ENCODE results near the gene CD93.

The CD93 gene

GRCh38 chr20:23063168-23063567 lies 23.0 kb downstream of the CD93 start:
- no peak for ATAC-seq
- TF ChIP-seq ARNTL (CRISPR knock-in tag; IDR thresholded peaks at IDR 0.05; ENCODE audit: borderline replicate concordance, low read depth) (no peak), ZNF565 (CRISPR knock-in tag; conservative IDR thresholded peaks at IDR 0.05; ENCODE audit: low read depth) (no peak), SNAI2 (CRISPR knock-in tag; IDR thresholded peaks at IDR 0.05) (no peak)

DNA sequence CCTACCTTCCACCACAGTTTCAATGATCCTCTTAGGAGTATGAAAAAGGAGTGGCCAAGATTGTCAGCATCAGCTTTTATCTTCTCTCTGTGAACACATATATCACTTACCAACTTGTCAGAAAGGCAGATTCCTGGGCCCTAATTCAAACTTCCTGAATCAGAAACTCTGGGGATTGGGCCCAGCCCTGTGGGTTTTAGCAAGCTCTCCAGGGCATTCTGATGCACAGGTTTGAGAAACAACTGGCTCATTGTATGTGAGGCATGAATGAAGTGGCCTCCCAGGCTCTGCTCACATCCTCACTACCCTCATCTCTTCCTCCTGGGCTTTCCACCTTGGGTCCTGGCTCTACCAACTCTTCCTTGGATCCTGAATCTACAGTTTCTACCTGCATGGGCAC lies 23.5 kb downstream of the CD93 start:
- TF ChIP-seq OSR1 (CRISPR knock-in tag; IDR thresholded peaks at IDR 0.05) (no peak), ZNF70 (CRISPR knock-in tag; IDR thresholded peaks at IDR 0.05) (no peak), RARB (CRISPR knock-in tag; IDR thresholded peaks at IDR 0.05) (no peak), SNAI2 (CRISPR knock-in tag; IDR thresholded peaks at IDR 0.05) (no peak), ZNF8 (CRISPR knock-in tag; IDR thresholded peaks at IDR 0.05) (no peak), TCF4 (CRISPR knock-in tag; IDR thresholded peaks at IDR 0.05; ENCODE audit: borderline replicate concordance) (no peak), CREB5 (CRISPR knock-in tag; IDR thresholded peaks at IDR 0.05; ENCODE audit: low read depth) (no peak)
- TF ChIP-seq, protein P1, sequence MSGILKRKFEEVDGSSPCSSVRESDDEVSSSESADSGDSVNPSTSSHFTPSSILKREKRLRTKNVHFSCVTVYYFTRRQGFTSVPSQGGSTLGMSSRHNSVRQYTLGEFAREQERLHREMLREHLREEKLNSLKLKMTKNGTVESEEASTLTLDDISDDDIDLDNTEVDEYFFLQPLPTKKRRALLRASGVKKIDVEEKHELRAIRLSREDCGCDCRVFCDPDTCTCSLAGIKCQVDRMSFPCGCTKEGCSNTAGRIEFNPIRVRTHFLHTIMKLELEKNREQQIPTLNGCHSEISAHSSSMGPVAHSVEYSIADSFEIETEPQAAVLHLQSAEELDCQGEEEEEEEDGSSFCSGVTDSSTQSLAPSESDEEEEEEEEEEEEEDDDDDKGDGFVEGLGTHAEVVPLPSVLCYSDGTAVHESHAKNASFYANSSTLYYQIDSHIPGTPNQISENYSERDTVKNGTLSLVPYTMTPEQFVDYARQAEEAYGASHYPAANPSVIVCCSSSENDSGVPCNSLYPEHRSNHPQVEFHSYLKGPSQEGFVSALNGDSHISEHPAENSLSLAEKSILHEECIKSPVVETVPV (CRISPR knock-in tag; IDR thresholded peaks at IDR 0.05) = no peak
- ATAC-seq = no peak

DNA sequence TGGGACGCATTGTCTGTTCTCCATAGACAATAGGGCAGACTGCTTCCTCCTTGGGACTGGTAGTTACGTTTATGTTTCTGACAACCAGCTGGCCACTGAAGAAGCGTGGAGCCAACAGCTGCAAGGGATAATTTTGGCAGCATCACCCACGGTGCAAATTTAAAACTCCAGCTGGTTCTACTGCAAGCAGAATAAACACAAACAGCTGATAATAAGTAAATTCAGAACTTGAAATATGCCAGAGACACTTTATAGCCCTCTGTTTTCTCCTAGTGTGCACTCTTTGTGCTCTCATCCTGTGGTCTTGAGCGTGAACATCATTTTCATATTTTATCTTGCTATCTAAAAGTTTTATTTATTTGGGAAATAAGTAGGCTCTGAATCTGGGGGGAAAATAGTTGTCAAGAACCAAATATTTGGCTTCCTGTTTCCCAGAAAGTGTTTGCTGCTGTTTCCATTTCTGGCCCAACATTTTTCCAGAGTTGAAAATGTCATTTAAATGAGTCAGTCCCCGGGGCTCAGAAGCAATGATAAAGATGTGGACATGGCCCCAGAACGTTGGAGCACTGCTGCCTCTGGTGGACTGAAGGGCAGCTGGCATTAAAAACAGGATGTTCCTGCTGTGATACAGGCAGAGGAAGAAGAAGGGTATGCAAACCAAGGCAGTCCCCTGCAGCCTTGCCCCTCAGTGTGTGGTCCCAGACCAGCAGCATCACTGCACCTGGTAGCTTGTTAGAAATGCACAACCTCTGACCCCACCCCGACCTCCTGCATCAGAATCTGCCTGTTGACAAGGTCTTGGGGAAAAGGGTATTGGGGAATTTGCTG lies 24.2 kb downstream of the CD93 start:
- peak; percentile 71 for ATAC-seq
- no peak for TF ChIP-seq ZFP30 (CRISPR knock-in tag; IDR thresholded peaks at IDR 0.05)
- no peak for TF ChIP-seq OSR1 (CRISPR knock-in tag; IDR thresholded peaks at IDR 0.05)
- TF ChIP-seq ISL1 (CRISPR knock-in tag; IDR thresholded peaks at IDR 0.05) = no peak
- TF ChIP-seq, protein P1 (CRISPR knock-in tag; IDR thresholded peaks at IDR 0.05) = no peak
- no peak for TF ChIP-seq CREB5 (CRISPR knock-in tag; IDR thresholded peaks at IDR 0.05; ENCODE audit: low read depth)
- TF ChIP-seq, protein P2, sequence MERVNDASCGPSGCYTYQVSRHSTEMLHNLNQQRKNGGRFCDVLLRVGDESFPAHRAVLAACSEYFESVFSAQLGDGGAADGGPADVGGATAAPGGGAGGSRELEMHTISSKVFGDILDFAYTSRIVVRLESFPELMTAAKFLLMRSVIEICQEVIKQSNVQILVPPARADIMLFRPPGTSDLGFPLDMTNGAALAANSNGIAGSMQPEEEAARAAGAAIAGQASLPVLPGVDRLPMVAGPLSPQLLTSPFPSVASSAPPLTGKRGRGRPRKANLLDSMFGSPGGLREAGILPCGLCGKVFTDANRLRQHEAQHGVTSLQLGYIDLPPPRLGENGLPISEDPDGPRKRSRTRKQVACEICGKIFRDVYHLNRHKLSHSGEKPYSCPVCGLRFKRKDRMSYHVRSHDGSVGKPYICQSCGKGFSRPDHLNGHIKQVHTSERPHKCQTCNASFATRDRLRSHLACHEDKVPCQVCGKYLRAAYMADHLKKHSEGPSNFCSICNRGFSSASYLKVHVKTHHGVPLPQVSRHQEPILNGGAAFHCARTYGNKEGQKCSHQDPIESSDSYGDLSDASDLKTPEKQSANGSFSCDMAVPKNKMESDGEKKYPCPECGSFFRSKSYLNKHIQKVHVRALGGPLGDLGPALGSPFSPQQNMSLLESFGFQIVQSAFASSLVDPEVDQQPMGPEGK (CRISPR knock-in tag; IDR thresholded peaks at IDR 0.05; ENCODE audit: borderline replicate concordance) = no peak
- no peak for TF ChIP-seq ZC3H10 (CRISPR knock-in tag; IDR thresholded peaks at IDR 0.05)
- TF ChIP-seq TOX (CRISPR knock-in tag; IDR thresholded peaks at IDR 0.05; ENCODE audit: borderline replicate concordance) = no peak
- TF ChIP-seq, protein P3, sequence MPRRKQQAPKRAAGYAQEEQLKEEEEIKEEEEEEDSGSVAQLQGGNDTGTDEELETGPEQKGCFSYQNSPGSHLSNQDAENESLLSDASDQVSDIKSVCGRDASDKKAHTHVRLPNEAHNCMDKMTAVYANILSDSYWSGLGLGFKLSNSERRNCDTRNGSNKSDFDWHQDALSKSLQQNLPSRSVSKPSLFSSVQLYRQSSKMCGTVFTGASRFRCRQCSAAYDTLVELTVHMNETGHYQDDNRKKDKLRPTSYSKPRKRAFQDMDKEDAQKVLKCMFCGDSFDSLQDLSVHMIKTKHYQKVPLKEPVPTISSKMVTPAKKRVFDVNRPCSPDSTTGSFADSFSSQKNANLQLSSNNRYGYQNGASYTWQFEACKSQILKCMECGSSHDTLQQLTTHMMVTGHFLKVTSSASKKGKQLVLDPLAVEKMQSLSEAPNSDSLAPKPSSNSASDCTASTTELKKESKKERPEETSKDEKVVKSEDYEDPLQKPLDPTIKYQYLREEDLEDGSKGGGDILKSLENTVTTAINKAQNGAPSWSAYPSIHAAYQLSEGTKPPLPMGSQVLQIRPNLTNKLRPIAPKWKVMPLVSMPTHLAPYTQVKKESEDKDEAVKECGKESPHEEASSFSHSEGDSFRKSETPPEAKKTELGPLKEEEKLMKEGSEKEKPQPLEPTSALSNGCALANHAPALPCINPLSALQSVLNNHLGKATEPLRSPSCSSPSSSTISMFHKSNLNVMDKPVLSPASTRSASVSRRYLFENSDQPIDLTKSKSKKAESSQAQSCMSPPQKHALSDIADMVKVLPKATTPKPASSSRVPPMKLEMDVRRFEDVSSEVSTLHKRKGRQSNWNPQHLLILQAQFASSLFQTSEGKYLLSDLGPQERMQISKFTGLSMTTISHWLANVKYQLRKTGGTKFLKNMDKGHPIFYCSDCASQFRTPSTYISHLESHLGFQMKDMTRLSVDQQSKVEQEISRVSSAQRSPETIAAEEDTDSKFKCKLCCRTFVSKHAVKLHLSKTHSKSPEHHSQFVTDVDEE (CRISPR knock-in tag; IDR thresholded peaks at IDR 0.05) = no peak
- TF ChIP-seq POU6F1 (CRISPR knock-in tag; IDR thresholded peaks at IDR 0.05; ENCODE audit: borderline replicate concordance, low read depth) = no peak
- no peak for TF ChIP-seq ZNF565 (CRISPR knock-in tag; conservative IDR thresholded peaks at IDR 0.05; ENCODE audit: low read depth)
- no peak for TF ChIP-seq RARB (CRISPR knock-in tag; IDR thresholded peaks at IDR 0.05)
